Mucosa of descending colon (tissue), 3 donors: Measurements from ENCODE around the gene KIF17. TPM values are rescaled to one million over a fixed set of nuclear protein-coding genes. Genes with fewer than 3 reads are reported as not detected.

Experiments used
- ATAC-seq: fragments of 200-7000 bp; cut with Tn5 transposase; one replicate; pipeline ENCODE4 v1.9.1; 2020; ENCODE audit warnings: mild to moderate bottlenecking, moderate library complexity
- DNase-seq, 3 donors: peaks; one replicate each; pipeline ENCODE4 v3.0.0-alpha.2; 2020
- H3K36me3 ChIP-seq: fragments of 200-600 bp; one replicate; pipeline ENCODE4 v1.8.0; 2021; ENCODE audit warnings: low read depth, mild to moderate bottlenecking
- H3K4me1 ChIP-seq: fragments of 200-600 bp; one replicate; pipeline ENCODE4 v1.8.0; 2021; ENCODE audit warnings: low read depth, mild to moderate bottlenecking
- H3K4me3 ChIP-seq: fragments of 200-600 bp; one replicate; pipeline ENCODE4 v1.8.0; 2021; ENCODE audit warnings: mild to moderate bottlenecking
- H3K9me3 ChIP-seq: fragments of 200-600 bp; one replicate; pipeline ENCODE4 v1.8.0; 2021; ENCODE audit warnings: mild to moderate bottlenecking
- intact Hi-C, 2 donors: fragments of 100-400 bp; cut with DNase I in 1 of 2; cut with micrococcal nuclease in 1 of 2; formaldehyde crosslinking; loops; one replicate each; pipeline versions ENCODE4 v1.11.0 to v1.11.1; 2022; cut with DNase I, micrococcal nuclease
- total RNA-seq, 3 donors: library from RNA; stranded (reverse); fragmentation: NEBNext Ultra II Directional in 2 of 3; extraction: Animal tissue kit (Norgen Biotek cat#: 25700) in 2 of 3; gene quantifications; one replicate each; pipeline versions ENCODE4 v1.2.1 to v1.2.4, GENCODE V29; 2021 to 2023
- TF ChIP-seq, protein P1 (sequence below): fragments of 200-600 bp; IDR thresholded peaks from one replicate; pipeline ENCODE4 v1.8.0; 2022; ENCODE audit warnings: antibody characterized with exemption, mild to moderate bottlenecking
- donor health status: DM: no; HTN: no; CAD: no; lungs with moderate emphysema.
- donor health status: DM: no; HTN: no; CAD: no.
- donor health status: DM: no; HTN: yes; CAD: no.

The KIF17 gene
- total RNA-seq, 3 donors from 2014 or later: 0.20 to 0.63 (median 0.53) TPM

DNA sequence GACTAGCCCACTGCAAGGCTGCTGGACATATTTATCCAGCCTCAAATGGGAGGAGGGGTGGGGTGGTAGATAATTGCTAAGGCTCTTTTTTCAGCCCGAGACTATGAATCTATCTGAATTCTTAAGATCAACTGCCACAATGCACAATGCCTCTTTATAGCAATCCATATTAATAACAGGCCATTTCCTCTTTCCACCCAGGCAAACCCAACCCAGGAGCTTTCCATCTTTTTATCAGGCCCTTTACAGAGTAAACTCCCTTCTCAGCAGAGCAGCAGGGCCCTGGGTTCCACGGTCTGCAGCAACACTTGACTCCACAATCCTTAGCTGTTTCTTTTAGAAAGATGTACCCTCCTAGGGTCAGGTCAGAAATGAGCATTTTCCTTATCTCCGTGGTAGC lies 57.4 kb downstream of the KIF17 start:
- ATAC-seq: no peak
- no peak for DNase-seq
- Histone ChIP-seq H3K4me3 (peak overlapping the region; percentile 50), H3K4me1 (peaks cover 14% of the 10 kb centered on the region), H3K36me3 (no peaks in the 10 kb centered on the region), H3K9me3 (no peaks in the 10 kb centered on the region)
- TF ChIP-seq, protein P1, sequence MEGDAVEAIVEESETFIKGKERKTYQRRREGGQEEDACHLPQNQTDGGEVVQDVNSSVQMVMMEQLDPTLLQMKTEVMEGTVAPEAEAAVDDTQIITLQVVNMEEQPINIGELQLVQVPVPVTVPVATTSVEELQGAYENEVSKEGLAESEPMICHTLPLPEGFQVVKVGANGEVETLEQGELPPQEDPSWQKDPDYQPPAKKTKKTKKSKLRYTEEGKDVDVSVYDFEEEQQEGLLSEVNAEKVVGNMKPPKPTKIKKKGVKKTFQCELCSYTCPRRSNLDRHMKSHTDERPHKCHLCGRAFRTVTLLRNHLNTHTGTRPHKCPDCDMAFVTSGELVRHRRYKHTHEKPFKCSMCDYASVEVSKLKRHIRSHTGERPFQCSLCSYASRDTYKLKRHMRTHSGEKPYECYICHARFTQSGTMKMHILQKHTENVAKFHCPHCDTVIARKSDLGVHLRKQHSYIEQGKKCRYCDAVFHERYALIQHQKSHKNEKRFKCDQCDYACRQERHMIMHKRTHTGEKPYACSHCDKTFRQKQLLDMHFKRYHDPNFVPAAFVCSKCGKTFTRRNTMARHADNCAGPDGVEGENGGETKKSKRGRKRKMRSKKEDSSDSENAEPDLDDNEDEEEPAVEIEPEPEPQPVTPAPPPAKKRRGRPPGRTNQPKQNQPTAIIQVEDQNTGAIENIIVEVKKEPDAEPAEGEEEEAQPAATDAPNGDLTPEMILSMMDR: no peak
- intact Hi-C loops: no loop called here

DNA sequence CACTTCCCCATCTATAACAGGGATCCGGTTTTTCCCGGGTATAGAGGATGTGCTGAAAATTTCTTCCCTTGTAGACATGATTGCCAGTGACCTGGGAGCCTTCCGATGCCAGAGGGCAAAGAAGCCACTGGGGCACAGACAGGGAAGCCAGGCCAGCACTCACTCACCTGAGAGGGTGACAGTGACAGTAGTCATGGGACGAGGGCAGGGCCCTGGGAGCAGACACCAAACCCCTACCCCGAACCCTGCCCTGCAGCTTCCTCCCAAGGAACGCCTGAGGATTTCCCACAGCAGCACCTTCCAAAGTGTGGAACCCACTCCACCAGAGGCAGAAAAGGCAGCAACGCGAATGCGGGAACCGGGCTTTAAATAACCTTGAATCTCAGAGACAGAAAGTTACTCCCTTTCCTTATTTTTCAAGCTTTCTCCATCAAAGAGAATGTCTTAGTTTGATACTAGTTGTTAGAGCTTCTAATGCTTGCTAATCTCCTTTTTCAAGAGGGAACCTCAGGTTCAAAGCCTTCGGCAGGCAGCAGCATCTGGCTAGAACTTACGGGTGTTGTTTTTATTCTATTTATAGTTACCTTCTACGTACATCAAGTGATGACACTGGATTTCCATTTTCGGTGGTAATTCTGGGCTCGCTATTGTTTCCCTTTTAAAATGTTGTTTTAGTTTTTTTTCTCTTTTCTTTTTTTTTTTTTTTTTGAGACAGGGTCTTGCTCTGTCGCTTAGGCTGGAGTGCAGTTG lies 59.5 kb downstream of the KIF17 start:
- Histone ChIP-seq H3K4me1 (peaks cover 14% of the 10 kb centered on the region), H3K9me3 (no peaks in the 10 kb centered on the region), H3K36me3 (peaks cover 1% of the 10 kb centered on the region), H3K4me3 (no peak overlapping the region)
- ATAC-seq (no peak), DNase-seq (no peak)
- intact Hi-C loops: no loop called here
- TF ChIP-seq, protein P1: no peak

DNA sequence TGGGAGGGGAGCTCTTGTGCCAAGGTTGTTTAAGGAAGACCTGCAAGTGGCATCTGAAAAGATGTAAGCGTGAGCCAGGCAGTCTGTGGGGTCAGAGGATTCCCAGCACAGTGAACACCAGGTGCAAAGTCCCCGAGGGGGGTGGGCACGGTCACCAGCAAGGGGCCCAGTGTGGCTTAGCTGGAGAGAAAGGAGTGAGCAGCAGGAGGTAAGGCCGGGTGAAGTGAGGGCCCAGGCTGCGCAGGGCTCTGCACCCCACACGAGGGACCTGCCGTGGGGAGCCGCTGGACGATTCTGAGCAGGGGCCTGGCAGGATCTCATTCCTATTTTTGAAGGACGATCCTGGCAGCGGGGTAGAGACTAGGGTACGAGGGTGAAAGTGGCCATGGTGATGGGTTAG lies 60.8 kb downstream of the KIF17 start:
- TF ChIP-seq, protein P1: no peak
- no peaks in the 10 kb centered on the region for H3K9me3 ChIP-seq
- no peak for DNase-seq
- peaks cover 15% of the 10 kb centered on the region for H3K36me3 ChIP-seq
- peaks cover 12% of the 10 kb centered on the region for H3K4me1 ChIP-seq
- intact Hi-C loops: no loop called here
- no peak for ATAC-seq
- H3K4me3 ChIP-seq: no peak overlapping the region

DNA sequence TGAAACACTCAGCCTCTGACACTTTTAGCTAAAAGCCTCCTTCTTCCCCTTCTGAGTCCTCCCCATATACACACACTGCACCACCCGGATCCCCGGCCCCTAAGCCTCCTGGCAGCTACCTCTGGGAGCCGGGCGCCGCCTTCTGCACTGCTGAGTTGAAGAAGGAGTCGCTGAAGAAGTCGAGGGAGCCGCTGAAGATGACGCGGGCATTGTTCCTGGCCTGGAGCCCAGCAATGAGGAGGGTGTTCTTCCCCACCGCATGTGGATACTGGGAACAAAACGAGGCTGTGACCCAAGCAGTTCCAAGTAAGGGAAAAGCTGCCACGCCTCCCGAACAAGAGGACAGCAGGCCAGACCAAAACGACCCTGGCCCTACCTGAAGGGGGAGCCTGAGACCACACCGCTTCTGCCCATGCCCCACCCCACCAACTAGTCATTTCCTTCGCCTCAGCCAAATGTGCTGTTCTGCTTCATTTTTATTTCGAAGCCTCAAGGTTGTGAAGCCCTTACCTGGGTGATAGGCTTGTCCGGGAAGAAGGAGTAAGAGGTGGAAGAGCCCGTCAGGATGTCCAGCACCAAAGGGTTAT lies 63.6 kb downstream of the KIF17 start:
- no peaks in the 10 kb centered on the region for H3K9me3 ChIP-seq
- ATAC-seq: no peak
- no peaks in the 10 kb centered on the region for H3K4me1 ChIP-seq
- intact Hi-C loops: no loop called here
- DNase-seq: no peak
- H3K36me3 ChIP-seq: peaks cover 16% of the 10 kb centered on the region
- H3K4me3 ChIP-seq: no peak overlapping the region
- TF ChIP-seq, protein P1: no peak

DNA sequence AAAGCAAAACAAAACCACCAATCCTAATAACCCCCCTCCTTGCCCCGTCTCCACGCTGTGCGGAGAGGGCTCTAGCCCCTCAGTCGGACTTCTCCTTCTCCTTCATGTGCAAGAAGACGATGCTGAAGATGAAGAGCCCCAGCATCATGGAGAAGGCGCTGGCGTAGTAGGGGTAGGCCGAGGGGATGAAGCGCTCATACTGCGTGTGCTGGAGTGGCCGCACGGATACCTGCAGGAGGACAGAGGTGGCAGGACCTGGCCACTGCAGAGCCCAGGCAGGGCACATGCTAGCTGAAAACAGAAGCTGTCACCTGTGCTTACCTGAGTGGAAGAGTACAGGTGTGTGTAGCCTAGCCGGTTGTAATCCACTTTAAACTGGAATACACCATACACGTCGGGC lies 65.5 kb downstream of the KIF17 start:
- Histone ChIP-seq H3K9me3 (no peaks in the 10 kb centered on the region), H3K36me3 (peaks cover 22% of the 10 kb centered on the region), H3K4me1 (no peaks in the 10 kb centered on the region), H3K4me3 (no peak overlapping the region)
- ATAC-seq (no peak), DNase-seq (no peak)
- intact Hi-C loops: no loop called here
- TF ChIP-seq, protein P1: no peak
